GM12878 (cell line): ENCODE measurements around the gene SIN3A. TPM values are rescaled to one million over a fixed set of nuclear protein-coding genes. Genes with fewer than 3 reads are reported as not detected.

Experiments
- BCL11A ChIP-seq: IDR thresholded peaks from 2 replicates; pipeline ENCODE4 v1.6.1; 2011; ENCODE audit warnings: low read depth, low read length
- CHD1 ChIP-seq: IDR thresholded peaks from 2 replicates; pipeline ENCODE4 v1.6.1; 2012; ENCODE audit warnings: low read depth, low read length, improper control_type of control experiment
- JUND ChIP-seq: IDR thresholded peaks from 2 replicates; pipeline ENCODE4 v1.6.1; 2012; ENCODE audit warnings: low read depth, mild to moderate bottlenecking, low read length, improper control_type of control experiment, moderate library complexity
- NBN ChIP-seq: fragments of 450-650 bp; IDR thresholded peaks from 2 replicates; pipeline ENCODE4 v1.6.1; 2016
- NFIC ChIP-seq: IDR thresholded peaks from 2 replicates; pipeline ENCODE4 v1.6.1; 2012; ENCODE audit warnings: low read depth, mild to moderate bottlenecking, inconsistent platforms, low read length, moderate library complexity
- NRF1 ChIP-seq: conservative IDR thresholded peaks from 2 replicates; pipeline ENCODE4 v1.6.1; 2011; ENCODE audit warnings: mild to moderate bottlenecking, low read depth, low read length, improper control_type of control experiment
- RUNX3 ChIP-seq: IDR thresholded peaks from 2 replicates; pipeline ENCODE4 v1.6.1; 2012; ENCODE audit warnings: low read length, inconsistent platforms
- SIN3A ChIP-seq: IDR thresholded peaks from 2 replicates; pipeline ENCODE4 v1.6.1; 2012; ENCODE audit warnings: low read depth, low read length, improper control_type of control experiment
- SMAD1 ChIP-seq: fragments of 450-650 bp; IDR thresholded peaks from 2 replicates; pipeline ENCODE4 v1.6.1; 2018; ENCODE audit warnings: mild to moderate bottlenecking, low read depth; ENCODE audit not compliant: partially characterized antibody
- SMAD5 ChIP-seq: IDR thresholded peaks from 2 replicates; pipeline ENCODE4 v1.6.1; 2016; ENCODE audit warnings: antibody characterized with exemption, low read depth
- SRF ChIP-seq, 2 experiments: IDR thresholded peaks; 2 replicates each; pipeline ENCODE4 v1.6.1; 2011; ENCODE audit warnings: low read depth in 2 of 2, low read length in 2 of 2, mild to moderate bottlenecking in 1 of 2, moderate library complexity in 1 of 2
- YBX1 ChIP-seq: fragments of 450-650 bp; IDR thresholded peaks from 2 replicates; pipeline ENCODE4 v1.6.1; 2016; ENCODE audit warnings: antibody characterized with exemption
- YY1 ChIP-seq: IDR thresholded peaks from 2 replicates; pipeline ENCODE4 v1.6.1; 2011; ENCODE audit warnings: low read depth, mild to moderate bottlenecking, low read length
- polyA plus RNA-seq, 11 experiments: library from polyadenylated mRNA; depleted of rRNA in 4 of 11; unstranded in 6 of 11; stranded (reverse) in 5 of 11; fragments of >200 nt; fragmentation: Nextera tagmentation in 4 of 11; fragmentation: Illumina TruSeq in 1 of 11; extraction: Ambion mirVana in 4 of 11; extraction: Trizol in 1 of 11; gene quantifications; 1 replicate in 1 of 11; 2 replicates in 10 of 11; pipeline versions ENCODE4 v1.2.1 to v1.2.3, GENCODE V29; 2011 to 2016; ENCODE audit warnings: inconsistent platforms in 2 of 11, missing spikeins in 2 of 11, low read depth in 1 of 11
- total RNA-seq, 4 experiments: library from RNA; depleted of rRNA in 3 of 4; stranded (reverse); fragments of >200 nt in 3 of 4; fragmentation: Illumina TruSeq in 1 of 4; extraction: Trizol in 1 of 4; gene quantifications; 2 replicates each; pipeline versions ENCODE4 v1.2.1 to v1.2.3, GENCODE V29; 2013 to 2021
- TF ChIP-seq, protein P1 (sequence below): fragments of 450-650 bp; IDR thresholded peaks from 2 replicates; pipeline ENCODE4 v1.6.1; 2017; ENCODE audit warnings: mild to moderate bottlenecking, low read depth, inconsistent platforms; ENCODE audit not compliant: poor library complexity, severe bottlenecking
- TF ChIP-seq, protein P2 (sequence below): IDR thresholded peaks from 2 replicates; pipeline ENCODE4 v1.6.1; 2011; ENCODE audit warnings: borderline replicate concordance, low read depth, mild to moderate bottlenecking, moderate library complexity, mixed read lengths, low read length; ENCODE audit not compliant: insufficient read depth; ENCODE audit errors: extremely low read length
- TF ChIP-seq, protein P3 (sequence below): fragments of 450-650 bp; formaldehyde crosslinking; IDR thresholded peaks from 2 replicates; pipeline ENCODE4 v1.5.0; 2022; ENCODE audit warnings: mild to moderate bottlenecking, missing genetic modification characterization
- TF ChIP-seq, protein P4 (sequence below): fragments of 450-650 bp; IDR thresholded peaks from 2 replicates; pipeline ENCODE4 v1.6.1; 2018; ENCODE audit warnings: borderline replicate concordance, mild to moderate bottlenecking; ENCODE audit not compliant: partially characterized antibody

SIN3A gene
- total and polyA plus RNA-seq, 10 of the 15 experiments (the other 5 are each of a cell fraction or from before 2014, with no cell fraction given), result 6.4 to 62.2 (median 29.2) TPM

DNA sequence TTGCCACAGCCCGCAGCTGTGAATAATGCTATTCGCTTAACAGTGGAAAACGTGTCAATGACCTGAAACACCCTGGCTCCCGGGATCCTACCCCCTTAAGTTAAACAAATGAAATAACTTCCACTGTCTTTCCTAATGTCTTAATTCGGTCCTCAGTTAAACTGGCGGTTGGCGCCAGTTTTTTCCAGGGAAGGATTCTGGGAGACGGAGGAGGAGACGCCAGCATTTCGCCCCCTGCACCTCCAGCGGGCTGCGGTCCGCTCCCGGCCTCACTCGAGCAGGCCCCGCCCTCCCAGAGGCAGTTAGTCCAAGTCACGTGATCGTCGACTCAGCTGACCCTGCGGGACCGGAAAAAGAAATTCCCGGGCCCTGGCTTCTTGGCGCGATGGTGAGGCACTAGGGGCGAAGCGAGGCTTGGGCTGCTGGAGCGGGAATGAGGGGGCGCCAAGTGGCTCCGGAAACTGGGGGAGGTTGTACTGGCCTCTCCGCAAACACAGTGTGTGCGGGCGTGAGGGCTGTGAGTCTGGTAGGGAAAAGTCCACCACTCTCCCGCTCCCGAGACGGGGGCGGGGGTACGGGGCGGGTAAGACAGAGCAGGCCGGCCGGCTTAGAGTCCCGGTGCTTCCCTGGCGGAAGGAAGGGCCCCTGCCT, 115.7 kb downstream of the SIN3A start, which contains the start of gene COMMD4 (continued):
- TF ChIP-seq SRF (IDR thresholded peaks at IDR 0.05; ENCODE audit: low read depth in 2 of 2, low read length in 2 of 2) (0 out of 4 replicates have a peak, but pooled peaks of 1 of the 2 experiments have one; percentile 38), SMAD1 (no peak), RUNX3 (peak; percentile 69), YBX1 (no peak), BCL11A (no peak), YY1 (peak; percentile 68; the same call in 1 of the 2 replicates), SMAD5 (no peak), NRF1 (no peak), CHD1 (no peak), JUND (no peak), SIN3A (peak; percentile 95), NFIC (peak; percentile 89), NBN (peak; percentile 67; the same call in 1 of the 2 replicates)
- TF ChIP-seq, protein P1, sequence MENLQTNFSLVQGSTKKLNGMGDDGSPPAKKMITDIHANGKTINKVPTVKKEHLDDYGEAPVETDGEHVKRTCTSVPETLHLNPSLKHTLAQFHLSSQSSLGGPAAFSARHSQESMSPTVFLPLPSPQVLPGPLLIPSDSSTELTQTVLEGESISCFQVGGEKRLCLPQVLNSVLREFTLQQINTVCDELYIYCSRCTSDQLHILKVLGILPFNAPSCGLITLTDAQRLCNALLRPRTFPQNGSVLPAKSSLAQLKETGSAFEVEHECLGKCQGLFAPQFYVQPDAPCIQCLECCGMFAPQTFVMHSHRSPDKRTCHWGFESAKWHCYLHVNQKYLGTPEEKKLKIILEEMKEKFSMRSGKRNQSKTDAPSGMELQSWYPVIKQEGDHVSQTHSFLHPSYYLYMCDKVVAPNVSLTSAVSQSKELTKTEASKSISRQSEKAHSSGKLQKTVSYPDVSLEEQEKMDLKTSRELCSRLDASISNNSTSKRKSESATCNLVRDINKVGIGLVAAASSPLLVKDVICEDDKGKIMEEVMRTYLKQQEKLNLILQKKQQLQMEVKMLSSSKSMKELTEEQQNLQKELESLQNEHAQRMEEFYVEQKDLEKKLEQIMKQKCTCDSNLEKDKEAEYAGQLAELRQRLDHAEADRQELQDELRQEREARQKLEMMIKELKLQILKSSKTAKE, result peak; percentile 50
- TF ChIP-seq, protein P2, sequence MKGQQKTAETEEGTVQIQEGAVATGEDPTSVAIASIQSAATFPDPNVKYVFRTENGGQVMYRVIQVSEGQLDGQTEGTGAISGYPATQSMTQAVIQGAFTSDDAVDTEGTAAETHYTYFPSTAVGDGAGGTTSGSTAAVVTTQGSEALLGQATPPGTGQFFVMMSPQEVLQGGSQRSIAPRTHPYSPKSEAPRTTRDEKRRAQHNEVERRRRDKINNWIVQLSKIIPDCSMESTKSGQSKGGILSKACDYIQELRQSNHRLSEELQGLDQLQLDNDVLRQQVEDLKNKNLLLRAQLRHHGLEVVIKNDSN, result peak; percentile 89
- TF ChIP-seq, protein P3, sequence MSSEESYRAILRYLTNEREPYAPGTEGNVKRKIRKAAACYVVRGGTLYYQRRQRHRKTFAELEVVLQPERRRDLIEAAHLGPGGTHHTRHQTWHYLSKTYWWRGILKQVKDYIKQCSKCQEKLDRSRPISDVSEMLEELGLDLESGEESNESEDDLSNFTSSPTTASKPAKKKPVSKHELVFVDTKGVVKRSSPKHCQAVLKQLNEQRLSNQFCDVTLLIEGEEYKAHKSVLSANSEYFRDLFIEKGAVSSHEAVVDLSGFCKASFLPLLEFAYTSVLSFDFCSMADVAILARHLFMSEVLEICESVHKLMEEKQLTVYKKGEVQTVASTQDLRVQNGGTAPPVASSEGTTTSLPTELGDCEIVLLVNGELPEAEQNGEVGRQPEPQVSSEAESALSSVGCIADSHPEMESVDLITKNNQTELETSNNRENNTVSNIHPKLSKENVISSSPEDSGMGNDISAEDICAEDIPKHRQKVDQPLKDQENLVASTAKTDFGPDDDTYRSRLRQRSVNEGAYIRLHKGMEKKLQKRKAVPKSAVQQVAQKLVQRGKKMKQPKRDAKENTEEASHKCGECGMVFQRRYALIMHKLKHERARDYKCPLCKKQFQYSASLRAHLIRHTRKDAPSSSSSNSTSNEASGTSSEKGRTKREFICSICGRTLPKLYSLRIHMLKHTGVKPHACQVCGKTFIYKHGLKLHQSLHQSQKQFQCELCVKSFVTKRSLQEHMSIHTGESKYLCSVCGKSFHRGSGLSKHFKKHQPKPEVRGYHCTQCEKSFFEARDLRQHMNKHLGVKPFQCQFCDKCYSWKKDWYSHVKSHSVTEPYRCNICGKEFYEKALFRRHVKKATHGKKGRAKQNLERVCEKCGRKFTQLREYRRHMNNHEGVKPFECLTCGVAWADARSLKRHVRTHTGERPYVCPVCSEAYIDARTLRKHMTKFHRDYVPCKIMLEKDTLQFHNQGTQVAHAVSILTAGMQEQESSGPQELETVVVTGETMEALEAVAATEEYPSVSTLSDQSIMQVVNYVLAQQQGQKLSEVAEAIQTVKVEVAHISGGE, result peak; percentile 54; the same call in 1 of the 2 replicates
- TF ChIP-seq, protein P4, sequence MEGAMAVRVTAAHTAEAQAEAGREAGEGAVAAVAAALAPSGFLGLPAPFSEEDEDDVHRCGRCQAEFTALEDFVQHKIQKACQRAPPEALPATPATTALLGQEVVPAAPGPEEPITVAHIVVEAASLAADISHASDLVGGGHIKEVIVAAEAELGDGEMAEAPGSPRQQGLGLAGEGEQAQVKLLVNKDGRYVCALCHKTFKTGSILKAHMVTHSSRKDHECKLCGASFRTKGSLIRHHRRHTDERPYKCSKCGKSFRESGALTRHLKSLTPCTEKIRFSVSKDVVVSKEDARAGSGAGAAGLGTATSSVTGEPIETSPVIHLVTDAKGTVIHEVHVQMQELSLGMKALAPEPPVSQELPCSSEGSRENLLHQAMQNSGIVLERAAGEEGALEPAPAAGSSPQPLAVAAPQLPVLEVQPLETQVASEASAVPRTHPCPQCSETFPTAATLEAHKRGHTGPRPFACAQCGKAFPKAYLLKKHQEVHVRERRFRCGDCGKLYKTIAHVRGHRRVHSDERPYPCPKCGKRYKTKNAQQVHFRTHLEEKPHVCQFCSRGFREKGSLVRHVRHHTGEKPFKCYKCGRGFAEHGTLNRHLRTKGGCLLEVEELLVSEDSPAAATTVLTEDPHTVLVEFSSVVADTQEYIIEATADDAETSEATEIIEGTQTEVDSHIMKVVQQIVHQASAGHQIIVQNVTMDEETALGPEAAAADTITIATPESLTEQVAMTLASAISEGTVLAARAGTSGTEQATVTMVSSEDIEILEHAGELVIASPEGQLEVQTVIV, result peak; percentile 39
